GM19099 (cell line): Measurements from ENCODE around the gene PRKCH.

ENCODE experiments used
- POLR2A ChIP-seq: IDR thresholded peaks from 3 replicates; pipeline ENCODE4 v1.6.1; 2011; ENCODE audit warnings: low read depth; ENCODE audit not compliant: insufficient read length; ENCODE audit errors: extremely low read depth

PRKCH gene

GRCh38 chr14:61525293-61526011 lies 204.1 kb downstream of the PRKCH start:
- no peak for TF ChIP-seq POLR2A

GRCh38 chr14:61526405-61527312 lies 205.3 kb downstream of the PRKCH start:
- no peak for TF ChIP-seq POLR2A

- no peak for TF ChIP-seq POLR2A
Observed at GRCh38 chr14:61527325-61528100, 206.1 kb downstream of the PRKCH start.

GRCh38 chr14:61528591-61529021 lies 207.2 kb downstream of the PRKCH start:
- TF ChIP-seq POLR2A: no peak

- TF ChIP-seq POLR2A: no peak
Observed at GRCh38 chr14:61530296-61530695, 208.9 kb downstream of the PRKCH start.

- TF ChIP-seq POLR2A: no peak
Observed at GRCh38 chr14:61530896-61531295, 209.5 kb downstream of the PRKCH start.

GRCh38 chr14:61531465-61532122 lies 210.2 kb downstream of the PRKCH start:
- no peak for TF ChIP-seq POLR2A

GRCh38 chr14:61532123-61532505 lies 210.7 kb downstream of the PRKCH start:
- no peak for TF ChIP-seq POLR2A

GRCh38 chr14:61532763-61533162 lies 211.4 kb downstream of the PRKCH start:
- no peak for TF ChIP-seq POLR2A

- TF ChIP-seq POLR2A: no peak
Observed at GRCh38 chr14:61533513-61534255, 212.3 kb downstream of the PRKCH start.

GRCh38 chr14:61535032-61535431 lies 213.7 kb downstream of the PRKCH start:
- TF ChIP-seq POLR2A: no peak

- TF ChIP-seq POLR2A: no peak
Observed at GRCh38 chr14:61535458-61535857, 214.1 kb downstream of the PRKCH start.

- no peak for TF ChIP-seq POLR2A
Observed at GRCh38 chr14:61536661-61537562, 215.5 kb downstream of the PRKCH start.
